ENCODE measurements around the gene ZG16B.

ZG16B gene

GRCh38 chr16:2846511-2847310 is 16.6 kb downstream of the ZG16B start:
- no peak for DNase-seq

GRCh38 chr16:2848933-2849725 is 19.0 kb downstream of the ZG16B start:
- no peak for DNase-seq

GRCh38 chr16:2852003-2852730 is 22.1 kb downstream of the ZG16B start:
- DNase-seq: no peak

DNA sequence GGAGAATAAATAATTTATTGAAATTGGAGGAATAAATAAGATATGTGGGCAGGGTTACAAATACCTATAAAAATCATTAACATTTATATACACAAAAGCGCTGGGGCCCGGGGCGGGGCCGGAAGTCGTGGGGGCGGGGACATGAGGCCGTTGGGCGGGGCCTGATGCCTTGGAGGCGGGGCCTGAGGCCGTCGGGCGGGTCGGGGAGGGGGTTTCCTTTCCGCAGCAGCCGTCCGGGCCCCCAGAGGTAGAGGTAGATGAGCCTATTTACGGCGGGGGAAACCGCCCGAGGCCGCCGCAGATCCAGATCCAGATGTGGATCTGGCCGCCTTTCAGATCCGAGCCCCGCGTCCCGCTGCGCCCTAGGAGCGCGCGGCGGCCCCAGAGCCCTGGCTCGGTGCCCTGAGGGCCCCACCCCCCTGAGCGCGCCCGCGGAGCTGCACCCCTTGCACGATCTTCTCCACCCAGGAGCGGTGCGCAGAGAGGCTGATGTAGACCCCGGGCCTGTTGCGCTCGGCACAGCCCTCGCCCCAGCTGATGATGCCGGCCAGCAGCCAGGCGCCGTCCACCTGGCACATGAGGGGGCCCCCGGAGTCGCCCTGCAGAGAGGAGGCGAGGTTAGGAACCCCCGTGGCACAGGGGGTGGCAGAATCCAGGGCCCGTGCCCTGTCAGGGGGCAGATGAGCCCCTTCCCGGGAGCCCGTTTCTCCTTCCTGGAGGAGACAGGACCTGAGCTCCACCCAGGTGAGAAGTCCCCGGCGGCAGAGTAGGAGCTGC is 22.8 kb downstream of the ZG16B start:
- no peak for DNase-seq

DNA sequence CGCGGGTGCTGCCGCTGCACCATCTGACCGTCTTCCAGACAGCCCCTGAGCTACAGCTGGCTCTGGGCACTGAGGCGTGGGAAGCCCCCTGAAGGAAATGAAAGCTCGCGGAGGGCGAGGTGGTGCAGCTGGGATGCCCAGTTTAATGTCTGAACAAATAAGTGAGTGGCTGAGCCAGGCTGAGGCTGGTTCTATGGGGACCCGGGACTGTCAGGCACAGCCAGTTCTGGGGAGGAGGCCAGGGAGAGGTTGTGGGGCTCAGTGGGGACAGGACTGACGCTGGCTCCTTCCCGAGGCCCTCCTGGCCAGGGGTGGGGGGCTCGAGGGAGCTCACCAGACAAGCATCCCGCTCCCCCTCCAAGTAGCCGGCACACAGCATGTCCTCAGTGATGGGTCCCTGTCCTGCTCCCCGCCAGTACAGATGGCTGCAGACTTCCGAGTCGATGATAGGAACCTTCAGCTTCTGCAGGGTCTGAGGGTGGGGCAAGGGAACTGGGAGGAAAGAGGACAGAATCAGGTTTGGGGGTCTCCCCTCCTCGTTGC is 23.5 kb downstream of the ZG16B start:
- DNase-seq: no peak

DNA sequence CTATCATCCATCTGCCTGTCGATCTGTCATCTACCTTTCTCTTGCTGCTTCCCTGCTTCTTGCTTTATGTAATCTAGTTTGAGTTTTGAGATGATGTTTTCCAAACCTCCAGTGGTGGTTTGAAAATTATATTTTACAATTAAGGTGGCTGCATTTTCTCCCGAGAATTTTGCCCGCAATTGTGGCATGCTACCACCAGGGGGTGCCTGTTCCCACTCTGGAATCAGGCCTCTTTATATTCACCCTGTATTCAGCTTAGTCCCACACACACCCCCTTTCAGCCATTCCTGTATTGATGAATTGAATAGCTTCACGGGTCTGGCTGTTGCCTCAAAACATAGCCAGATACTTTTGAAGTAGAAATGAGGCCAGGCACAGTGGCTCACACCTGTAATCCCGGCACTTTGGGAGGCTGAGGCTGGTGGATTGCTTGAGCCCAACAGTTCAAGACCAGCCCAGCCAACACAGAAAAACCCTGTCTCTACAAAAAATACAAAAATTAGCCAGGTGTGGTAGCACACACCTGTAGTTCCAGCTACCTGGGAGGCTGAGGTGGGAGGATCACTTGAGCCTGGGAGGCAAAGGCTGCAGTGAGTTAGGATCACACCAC is 24.7 kb downstream of the ZG16B start:
- no peak for DNase-seq

GRCh38 chr16:2855536-2855935 is 25.4 kb downstream of the ZG16B start:
- DNase-seq: no peak

DNA sequence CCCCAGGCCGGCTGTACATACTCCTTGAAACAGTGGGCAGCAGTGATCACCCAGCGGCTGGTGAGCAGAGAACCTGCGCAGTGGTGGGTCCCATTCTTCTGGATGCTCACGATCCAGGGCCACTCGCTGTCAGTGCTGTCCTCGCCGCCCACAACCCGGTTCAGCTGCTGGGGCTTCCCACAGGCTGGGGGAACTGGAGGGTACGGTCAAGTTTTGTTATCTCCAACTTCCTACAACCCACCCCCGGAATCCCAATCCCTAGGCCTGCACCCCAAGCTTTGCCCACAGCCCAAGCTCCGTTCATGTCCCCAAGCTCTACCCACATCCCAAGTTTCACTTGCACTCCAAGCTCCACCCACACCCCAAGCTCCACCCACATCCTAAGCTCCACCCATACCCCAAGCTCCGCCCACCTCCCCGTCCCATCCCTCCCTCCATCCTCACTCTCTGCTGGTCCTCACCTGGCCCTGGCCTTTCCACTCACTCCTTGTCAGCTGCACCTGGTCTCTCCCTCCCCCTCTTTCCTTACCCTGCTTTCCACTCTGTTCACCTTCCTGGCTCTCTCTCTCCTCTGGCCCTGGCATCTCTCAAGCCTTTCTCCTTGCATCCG is 26.1 kb downstream of the ZG16B start:
- no peak for DNase-seq

- no peak for DNase-seq
Measured at GRCh38 chr16:2856686-2857450, 26.8 kb downstream of the ZG16B start.

DNA sequence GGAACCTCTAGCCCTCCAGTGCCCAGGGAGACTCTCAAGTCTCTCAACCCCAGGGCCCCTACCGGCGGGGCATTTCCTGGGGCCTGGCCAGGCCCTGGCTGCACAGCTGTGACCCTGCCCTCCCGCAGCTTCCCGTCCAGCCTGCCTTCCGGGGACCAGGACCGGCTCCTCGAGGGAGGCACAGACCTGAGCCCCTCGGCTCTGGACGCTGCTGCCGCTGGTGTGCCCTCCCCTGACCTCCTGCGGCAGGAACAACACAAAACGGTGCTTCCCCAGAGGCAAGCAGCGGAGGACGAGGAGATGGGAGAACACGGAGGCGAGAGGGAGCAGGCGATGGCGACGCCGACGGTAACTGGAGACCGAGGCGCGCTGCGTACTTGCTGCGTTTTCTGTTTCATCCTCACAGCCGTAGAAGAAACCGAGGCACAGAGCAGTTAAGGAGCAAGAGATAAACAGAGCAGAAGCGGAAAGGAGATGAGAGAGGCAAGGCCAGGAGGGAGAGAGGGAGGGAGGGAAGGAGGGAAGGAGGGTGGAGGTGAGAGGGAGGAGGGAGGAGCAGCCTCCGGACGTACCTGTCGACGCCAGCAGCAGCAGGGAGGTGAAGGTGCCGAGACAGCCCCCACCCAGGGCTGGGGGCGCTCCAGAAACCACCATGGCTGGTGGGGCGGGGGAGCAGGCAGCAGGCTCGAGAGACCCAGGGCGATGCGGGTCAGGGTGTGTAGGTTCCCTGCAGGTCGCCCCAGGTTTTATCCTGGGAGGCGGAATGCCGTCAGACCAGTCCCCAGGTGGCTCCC is 27.5 kb downstream of the ZG16B start, which contains the start of gene PRSS22:
TSS of gene PRSS22 (minus strand) at position 720 of the 794 bp plus-strand sequence. CDS start at position 654, 66 bp downstream.
- DNase-seq: no peak

DNA sequence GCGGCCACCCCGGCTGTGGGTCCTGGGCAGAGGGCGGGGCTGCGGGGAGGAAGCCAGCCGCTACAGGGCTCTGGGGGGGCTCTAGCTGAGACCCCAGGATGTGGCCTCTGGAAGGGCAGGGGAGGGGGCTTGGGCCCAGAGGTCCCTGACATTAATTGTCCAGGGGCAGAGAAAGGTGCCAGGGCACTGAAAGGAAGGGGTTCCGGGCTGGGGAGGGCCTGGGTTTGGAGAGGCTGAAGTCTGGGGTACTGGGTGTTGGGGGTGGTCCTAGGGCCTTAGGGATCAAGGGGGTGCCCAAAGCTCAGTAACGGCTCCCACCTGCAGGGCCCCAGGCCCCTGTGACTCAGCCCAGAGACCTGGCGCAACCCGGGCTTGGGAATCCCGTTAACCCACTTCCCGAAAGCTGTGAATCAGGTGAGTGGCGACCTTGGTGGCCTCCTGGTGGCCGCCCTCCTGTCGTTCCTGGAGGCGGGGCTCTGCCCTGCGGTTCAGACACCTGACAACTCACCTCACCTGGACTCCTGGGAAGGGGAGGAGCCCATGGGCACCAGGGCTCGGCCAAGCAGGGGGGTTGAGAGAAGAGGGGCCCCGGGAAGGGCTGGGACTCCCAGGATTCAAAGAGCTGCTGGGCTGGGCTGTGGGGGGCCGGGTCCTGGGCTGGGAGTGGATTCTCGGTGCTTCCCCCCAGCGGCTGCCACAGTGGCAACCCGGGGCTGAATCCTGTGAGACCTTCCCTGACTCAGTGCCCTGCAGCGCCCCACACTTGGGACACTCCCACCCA is 28.3 kb downstream of the ZG16B start:
- DNase-seq: no peak

DNA sequence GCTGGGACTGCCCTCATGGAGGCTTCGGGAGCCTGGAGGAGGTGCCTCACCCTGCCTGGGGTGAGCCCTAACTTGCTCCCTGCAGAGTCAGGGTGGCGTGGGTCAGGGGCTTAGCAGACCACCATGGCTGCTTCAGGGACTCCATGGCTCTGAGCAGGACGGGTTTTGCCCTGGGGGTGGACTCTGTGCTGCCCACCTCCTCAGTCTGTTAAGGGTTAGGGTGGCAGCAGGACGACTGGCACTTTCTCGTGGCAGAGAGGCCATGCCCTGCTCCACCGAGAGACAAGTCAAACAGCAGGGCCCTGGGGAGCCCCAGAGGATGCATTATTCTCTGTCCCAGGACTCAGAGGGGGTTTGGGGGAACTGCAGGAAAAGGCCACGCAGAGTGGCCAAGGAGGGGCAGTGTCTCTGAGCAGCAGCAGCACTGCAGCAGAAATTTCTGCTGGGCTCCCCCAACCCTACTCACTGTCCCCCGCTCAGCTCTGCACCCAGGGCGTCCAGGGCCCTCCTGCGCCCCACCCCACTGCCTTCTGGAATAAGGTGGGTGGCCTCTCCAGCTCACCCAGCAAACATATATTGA is 29.7 kb downstream of the ZG16B start:
- DNase-seq: no peak

DNA sequence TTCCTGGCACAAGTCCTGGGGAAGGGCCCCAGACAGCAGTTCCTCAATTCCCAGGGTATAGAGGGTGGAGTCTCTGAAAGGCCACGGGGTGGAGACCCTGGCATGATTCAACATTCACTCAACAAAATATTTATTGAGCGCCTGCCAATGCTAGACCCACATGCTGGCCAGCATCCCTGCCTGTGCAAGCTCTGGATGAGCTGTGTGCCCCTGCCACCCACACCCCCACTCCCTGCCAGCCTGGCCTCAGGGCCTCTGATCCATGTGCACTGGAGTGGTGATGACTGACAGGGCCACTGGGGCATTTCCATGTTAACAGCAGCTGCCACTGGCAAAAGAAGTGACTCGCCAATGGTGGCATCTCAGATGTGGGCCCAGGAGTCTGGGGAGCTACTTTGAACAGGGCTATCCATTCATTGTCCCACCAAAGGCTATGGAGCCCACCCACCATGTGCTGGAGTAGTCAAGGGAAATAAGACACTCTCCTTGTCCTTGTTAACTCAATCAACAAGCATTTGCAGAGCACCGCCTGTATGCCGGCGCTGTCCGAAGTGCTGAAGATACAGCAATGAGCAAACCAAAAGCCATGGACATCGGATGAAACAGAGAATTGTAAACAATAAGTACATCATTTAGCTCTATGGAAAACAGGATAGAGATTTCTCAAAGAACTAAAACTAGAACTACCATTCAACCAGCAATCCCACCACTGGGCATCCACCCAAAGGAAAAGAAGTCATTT is 30.9 kb downstream of the ZG16B start:
- DNase-seq: no peak

DNA sequence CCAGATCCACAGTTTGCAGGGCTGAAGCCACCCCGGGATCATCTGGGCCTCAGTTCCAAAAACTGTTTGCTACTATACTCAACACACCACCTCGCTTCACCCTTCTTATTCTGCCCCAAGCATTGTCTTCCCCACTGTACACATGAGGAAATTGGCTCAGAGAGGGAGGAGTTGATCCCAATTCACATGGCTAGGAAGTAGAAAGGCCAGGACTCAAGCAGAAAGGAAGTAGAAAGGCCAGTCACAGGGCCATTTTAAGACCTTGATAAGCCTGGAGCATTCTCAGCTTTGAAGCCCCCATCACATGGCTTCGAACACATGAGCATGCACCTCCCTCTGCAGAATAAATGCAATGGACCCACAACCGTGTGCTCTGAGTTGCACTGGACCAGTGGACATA is 35.5 kb downstream of the ZG16B start:
- no peak for DNase-seq

GRCh38 chr16:2866431-2866830 is 36.3 kb downstream of the ZG16B start:
- no peak for DNase-seq

- no peak for DNase-seq
Measured at GRCh38 chr16:2867661-2867986, 37.5 kb downstream of the ZG16B start.

DNA sequence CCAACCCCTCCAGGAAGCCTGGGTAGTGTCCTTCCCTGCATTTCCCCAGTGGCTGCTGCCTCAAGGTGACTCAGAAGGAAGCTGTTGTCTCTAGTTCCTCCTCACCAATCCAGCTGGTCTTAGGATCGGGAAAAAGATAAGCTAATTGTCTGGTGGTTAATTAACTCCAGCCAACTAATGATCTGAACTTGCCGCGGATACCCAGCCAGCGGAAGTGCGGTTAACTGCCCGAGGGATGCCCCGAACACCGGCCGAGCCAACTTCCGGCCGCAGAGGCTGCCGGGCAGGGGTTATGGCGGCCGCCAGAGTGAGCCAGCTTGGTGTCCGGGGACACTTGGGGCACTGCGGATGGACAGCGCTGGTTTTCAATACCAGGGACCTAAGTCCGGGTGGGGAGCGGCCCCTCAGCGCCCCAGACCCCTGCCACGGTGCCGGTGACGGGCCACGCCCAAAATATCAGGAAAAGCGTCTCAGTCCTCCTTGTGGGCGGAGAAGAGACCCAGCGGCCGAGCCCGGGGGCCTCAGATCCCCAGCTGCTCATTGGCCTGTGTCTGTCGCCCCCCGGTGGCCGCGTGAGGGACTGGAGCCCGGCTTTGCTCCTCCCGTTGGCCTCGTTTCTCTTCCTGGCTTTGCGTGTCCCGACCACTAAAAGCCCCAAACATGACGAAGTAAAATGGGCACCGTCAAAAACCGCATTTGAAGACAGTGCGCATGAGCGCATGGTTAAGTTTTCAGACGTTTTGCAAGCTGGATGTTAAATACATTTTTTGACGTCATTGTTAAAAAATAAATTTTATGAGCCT is 38.1 kb downstream of the ZG16B start:
- peak; percentile 82 for DNase-seq

Data from COR-L47 (cell line).